ENCODE data around the gene GALNT2.

DNA sequence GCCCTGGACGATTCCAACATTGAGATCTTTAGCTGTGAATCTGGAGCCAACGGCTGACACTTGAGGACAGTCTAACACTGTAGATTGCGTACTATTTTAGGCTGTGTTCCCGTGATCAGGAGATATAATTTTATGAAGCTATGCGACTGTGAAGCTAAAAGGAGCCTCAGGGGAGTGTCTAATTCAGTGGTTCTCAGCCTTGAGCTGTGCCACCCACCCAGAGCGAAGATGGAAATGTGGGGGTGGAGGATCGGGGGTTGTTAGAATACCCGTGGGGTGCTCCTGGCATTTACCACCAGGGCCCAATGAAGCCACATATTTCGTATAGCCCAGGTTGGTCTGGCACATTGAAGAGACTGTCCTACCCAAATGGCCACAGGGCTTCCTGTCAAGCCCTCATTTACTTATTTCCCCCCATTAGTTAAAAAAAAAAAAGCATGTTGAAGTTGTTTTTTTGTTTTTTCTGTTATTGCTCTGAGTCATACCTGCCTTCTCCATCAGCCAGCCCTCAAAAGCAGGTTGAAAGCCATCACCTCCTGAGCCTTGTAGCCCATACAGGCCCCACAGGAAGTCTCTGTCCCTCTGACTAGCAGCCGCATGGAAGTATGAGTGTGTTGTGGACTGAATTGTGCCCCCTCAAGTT lies 141.7 kb downstream of the GALNT2 start:
- TF ChIP-seq CTCF (IDR thresholded peaks at IDR 0.05), result no peak
- TF ChIP-seq POLR2A (IDR thresholded peaks at IDR 0.05), result no peak
- TF ChIP-seq EP300 (IDR thresholded peaks at IDR 0.05), result no peak

All from tibial nerve (tissue), 4 donors.